Measurements from ENCODE around the gene NCKAP5L.

Gene NCKAP5L

GRCh38 chr12:49824895-49825294 is 3.3 kb downstream of the NCKAP5L start:
- H3K4me1 Mint-ChIP-seq (ENCODE audit: low read depth in 2 of 2) = peaks cover 29 to 36% of the 10 kb centered on the region in 2 donors
- H3K36me3 Mint-ChIP-seq (ENCODE audit: insufficient read depth) = peaks cover 10% of the 10 kb centered on the region
- peak overlapping the region in 1 of 2 donors; percentile 38 for H3K27ac Mint-ChIP-seq
- DNase-seq (no peak), ATAC-seq (replicated peaks) (no peak)
- no peaks in the 10 kb centered on the region for H3K27me3 Mint-ChIP-seq
- H3K9me3 Mint-ChIP-seq = no peaks in the 10 kb centered on the region
- no peak overlapping the region for H3K4me3 Mint-ChIP-seq

- Mint-ChIP-seq H3K4me1 (ENCODE audit: low read depth in 2 of 2) (peaks cover 31 to 36% of the 10 kb centered on the region in 2 donors), H3K27ac (no peak overlapping the region), H3K36me3 (ENCODE audit: insufficient read depth) (peaks cover 10% of the 10 kb centered on the region), H3K9me3 (no peaks in the 10 kb centered on the region), H3K27me3 (no peaks in the 10 kb centered on the region), H3K4me3 (no peak overlapping the region)
- DNase-seq = no peak
- ATAC-seq (replicated peaks) = no peak
Measured at GRCh38 chr12:49824416-49824815, 3.8 kb downstream of the NCKAP5L start.

GRCh38 chr12:49823951-49824350 is 4.3 kb downstream of the NCKAP5L start:
- Mint-ChIP-seq H3K27ac (no peak overlapping the region), H3K36me3 (ENCODE audit: insufficient read depth) (peaks cover 10% of the 10 kb centered on the region), H3K4me1 (ENCODE audit: low read depth in 2 of 2) (peaks cover 29 to 31% of the 10 kb centered on the region in 2 donors), H3K4me3 (no peak overlapping the region), H3K9me3 (no peaks in the 10 kb centered on the region), H3K27me3 (no peaks in the 10 kb centered on the region)
- DNase-seq (no peak), ATAC-seq (replicated peaks) (no peak)

GRCh38 chr12:49823350-49823749 is 4.9 kb downstream of the NCKAP5L start:
- DNase-seq = no peak
- Mint-ChIP-seq H3K27me3 (no peaks in the 10 kb centered on the region), H3K4me3 (no peak overlapping the region), H3K9me3 (no peaks in the 10 kb centered on the region), H3K4me1 (ENCODE audit: low read depth in 2 of 2) (peaks cover 23 to 25% of the 10 kb centered on the region in 2 donors), H3K36me3 (ENCODE audit: insufficient read depth) (peaks cover 6% of the 10 kb centered on the region), H3K27ac (no peak overlapping the region)
- ATAC-seq (replicated peaks) = no peak

- H3K36me3 Mint-ChIP-seq (ENCODE audit: insufficient read depth) = peaks cover 2% of the 10 kb centered on the region
- DNase-seq (no peak), ATAC-seq (replicated peaks) (no peak)
- H3K9me3 Mint-ChIP-seq = no peaks in the 10 kb centered on the region
- no peaks in the 10 kb centered on the region for H3K27me3 Mint-ChIP-seq
- no peak overlapping the region for H3K4me3 Mint-ChIP-seq
- H3K27ac Mint-ChIP-seq = no peak overlapping the region
- peaks cover 18 to 19% of the 10 kb centered on the region in 2 donors for H3K4me1 Mint-ChIP-seq (ENCODE audit: low read depth in 2 of 2)
Measured at GRCh38 chr12:49821373-49822287, 6.6 kb downstream of the NCKAP5L start.

- Mint-ChIP-seq H3K27me3 (no peaks in the 10 kb centered on the region), H3K4me1 (ENCODE audit: low read depth in 2 of 2) (peaks cover 18 to 19% of the 10 kb centered on the region in 2 donors), H3K36me3 (ENCODE audit: insufficient read depth) (no peaks in the 10 kb centered on the region), H3K9me3 (no peaks in the 10 kb centered on the region), H3K4me3 (no peak overlapping the region), H3K27ac (no peak overlapping the region)
- DNase-seq = no peak
- ATAC-seq (replicated peaks) = no peak
Measured at GRCh38 chr12:49819786-49820185, 8.4 kb downstream of the NCKAP5L start.

- no peak for ATAC-seq (replicated peaks)
- Mint-ChIP-seq H3K27ac (no peak overlapping the region), H3K4me3 (no peak overlapping the region), H3K4me1 (ENCODE audit: low read depth in 2 of 2) (peaks cover 18 to 19% of the 10 kb centered on the region in 2 donors), H3K9me3 (no peaks in the 10 kb centered on the region), H3K27me3 (no peaks in the 10 kb centered on the region), H3K36me3 (ENCODE audit: insufficient read depth) (no peaks in the 10 kb centered on the region)
- no peak for DNase-seq
Measured at GRCh38 chr12:49818241-49818895, 9.8 kb downstream of the NCKAP5L start.

- Mint-ChIP-seq H3K36me3 (ENCODE audit: insufficient read depth) (peaks cover 4% of the 10 kb centered on the region), H3K9me3 (no peaks in the 10 kb centered on the region), H3K27me3 (no peaks in the 10 kb centered on the region), H3K27ac (no peak overlapping the region), H3K4me3 (no peak overlapping the region), H3K4me1 (ENCODE audit: low read depth in 2 of 2) (peaks cover 8 to 12% of the 10 kb centered on the region in 2 donors)
- DNase-seq (no peak), ATAC-seq (replicated peaks) (no peak)
Measured at GRCh38 chr12:49813131-49813530, 15.1 kb downstream of the NCKAP5L start.

GRCh38 chr12:49811961-49812401 is 16.2 kb downstream of the NCKAP5L start:
- Mint-ChIP-seq H3K4me3 (no peak overlapping the region), H3K36me3 (ENCODE audit: insufficient read depth) (peaks cover 4% of the 10 kb centered on the region), H3K4me1 (ENCODE audit: low read depth in 2 of 2) (peaks cover 4 to 12% of the 10 kb centered on the region in 2 donors), H3K9me3 (no peaks in the 10 kb centered on the region), H3K27ac (no peak overlapping the region), H3K27me3 (no peaks in the 10 kb centered on the region)
- DNase-seq (no peak), ATAC-seq (replicated peaks) (no peak)

- peaks cover 4 to 12% of the 10 kb centered on the region in 2 donors for H3K4me1 Mint-ChIP-seq (ENCODE audit: low read depth in 2 of 2)
- H3K9me3 Mint-ChIP-seq = no peaks in the 10 kb centered on the region
- H3K27ac Mint-ChIP-seq = no peak overlapping the region
- ATAC-seq (replicated peaks) = no peak
- no peak overlapping the region for H3K4me3 Mint-ChIP-seq
- no peaks in the 10 kb centered on the region for H3K27me3 Mint-ChIP-seq
- no peak for DNase-seq
- H3K36me3 Mint-ChIP-seq (ENCODE audit: insufficient read depth) = peaks cover 4% of the 10 kb centered on the region
Measured at GRCh38 chr12:49811136-49811535, 17.1 kb downstream of the NCKAP5L start.

GRCh38 chr12:49809906-49810389 is 18.3 kb downstream of the NCKAP5L start:
- Mint-ChIP-seq H3K9me3 (no peaks in the 10 kb centered on the region), H3K36me3 (ENCODE audit: insufficient read depth) (peaks cover 9% of the 10 kb centered on the region), H3K27ac (no peak overlapping the region), H3K4me3 (no peak overlapping the region), H3K4me1 (ENCODE audit: low read depth in 2 of 2) (peaks cover 0 to 9% of the 10 kb centered on the region in 2 donors), H3K27me3 (no peaks in the 10 kb centered on the region)
- DNase-seq (no peak), ATAC-seq (replicated peaks) (no peak)

GRCh38 chr12:49809381-49809905 is 18.8 kb downstream of the NCKAP5L start:
- DNase-seq (no peak), ATAC-seq (replicated peaks) (no peak)
- no peaks in the 10 kb centered on the region for H3K27me3 Mint-ChIP-seq
- H3K27ac Mint-ChIP-seq = no peak overlapping the region
- H3K36me3 Mint-ChIP-seq (ENCODE audit: insufficient read depth) = peaks cover 11% of the 10 kb centered on the region
- peaks cover 0 to 9% of the 10 kb centered on the region in 2 donors for H3K4me1 Mint-ChIP-seq (ENCODE audit: low read depth in 2 of 2)
- H3K4me3 Mint-ChIP-seq = no peak overlapping the region
- no peaks in the 10 kb centered on the region for H3K9me3 Mint-ChIP-seq

GRCh38 chr12:49808686-49809380 is 19.4 kb downstream of the NCKAP5L start:
- Mint-ChIP-seq H3K27me3 (no peaks in the 10 kb centered on the region), H3K36me3 (ENCODE audit: insufficient read depth) (peaks cover 11% of the 10 kb centered on the region), H3K4me3 (no peak overlapping the region), H3K4me1 (ENCODE audit: low read depth in 2 of 2) (peaks cover 0 to 9% of the 10 kb centered on the region in 2 donors), H3K27ac (no peak overlapping the region), H3K9me3 (no peaks in the 10 kb centered on the region)
- DNase-seq (no peak), ATAC-seq (replicated peaks) (no peak)
